Measurements from ENCODE around the gene ITGB2.

DNA sequence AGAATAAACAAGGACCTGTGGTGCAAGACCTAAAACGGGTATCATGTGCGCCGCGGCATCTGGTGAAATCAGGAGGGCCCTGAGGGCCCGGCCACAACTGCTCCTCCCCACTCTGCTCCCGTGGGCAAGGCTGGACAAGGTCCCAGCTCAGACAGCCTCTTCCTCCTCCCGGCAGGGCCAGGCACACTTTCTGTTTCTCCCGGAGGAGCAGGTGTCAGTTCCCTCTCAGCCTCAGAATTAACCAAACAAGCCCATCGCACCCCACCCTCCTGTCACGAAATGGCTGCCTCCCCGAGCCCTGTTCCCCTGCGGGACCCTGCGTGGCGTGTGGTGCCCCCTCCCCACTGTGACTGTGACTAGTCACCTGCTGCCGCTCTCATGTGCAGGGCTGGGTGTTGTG lies 62.4 kb downstream of the ITGB2 start:
- no peak for TF ChIP-seq POLR2A (IDR thresholded peaks at IDR 0.05; ENCODE audit: extremely low read depth, insufficient read length)
- TF ChIP-seq, protein P1, sequence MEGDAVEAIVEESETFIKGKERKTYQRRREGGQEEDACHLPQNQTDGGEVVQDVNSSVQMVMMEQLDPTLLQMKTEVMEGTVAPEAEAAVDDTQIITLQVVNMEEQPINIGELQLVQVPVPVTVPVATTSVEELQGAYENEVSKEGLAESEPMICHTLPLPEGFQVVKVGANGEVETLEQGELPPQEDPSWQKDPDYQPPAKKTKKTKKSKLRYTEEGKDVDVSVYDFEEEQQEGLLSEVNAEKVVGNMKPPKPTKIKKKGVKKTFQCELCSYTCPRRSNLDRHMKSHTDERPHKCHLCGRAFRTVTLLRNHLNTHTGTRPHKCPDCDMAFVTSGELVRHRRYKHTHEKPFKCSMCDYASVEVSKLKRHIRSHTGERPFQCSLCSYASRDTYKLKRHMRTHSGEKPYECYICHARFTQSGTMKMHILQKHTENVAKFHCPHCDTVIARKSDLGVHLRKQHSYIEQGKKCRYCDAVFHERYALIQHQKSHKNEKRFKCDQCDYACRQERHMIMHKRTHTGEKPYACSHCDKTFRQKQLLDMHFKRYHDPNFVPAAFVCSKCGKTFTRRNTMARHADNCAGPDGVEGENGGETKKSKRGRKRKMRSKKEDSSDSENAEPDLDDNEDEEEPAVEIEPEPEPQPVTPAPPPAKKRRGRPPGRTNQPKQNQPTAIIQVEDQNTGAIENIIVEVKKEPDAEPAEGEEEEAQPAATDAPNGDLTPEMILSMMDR (IDR thresholded peaks at IDR 0.05; ENCODE audit: low read depth, low read length): no peak
- TF ChIP-seq, protein P2, sequence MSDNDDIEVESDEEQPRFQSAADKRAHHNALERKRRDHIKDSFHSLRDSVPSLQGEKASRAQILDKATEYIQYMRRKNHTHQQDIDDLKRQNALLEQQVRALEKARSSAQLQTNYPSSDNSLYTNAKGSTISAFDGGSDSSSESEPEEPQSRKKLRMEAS (IDR thresholded peaks at IDR 0.05; ENCODE audit: low read depth, low read length): no peak
- no peak for TF ChIP-seq MYC (IDR thresholded peaks at IDR 0.05; ENCODE audit: low read depth, low read length)

All from NB4 (cell line).